SK-N-SH (cell line): ENCODE measurements around the gene BTBD16. TPM values are rescaled to one million over a fixed set of nuclear protein-coding genes. Genes with fewer than 3 reads are reported as not detected.

ENCODE experiments used
- CTCF ChIA-PET: fragments of 300-600, 350-600 bp; formaldehyde crosslinking; extraction: SDS; loops from one replicate; lab custom pipeline; 2021; lab: Yijun Ruan, JAX
- POLR2A ChIA-PET: fragments of 350-600 bp; sonication (Branson Sonifier 250); formaldehyde crosslinking; extraction: SDS; loops from one replicate; lab custom pipeline; 2020; ENCODE audit warnings: antibody characterized with exemption, inconsistent platforms; lab: Yijun Ruan, JAX
- DNase-seq: peaks from one replicate; pipeline ENCODE4 v3.0.0; 2012
- H2AFZ ChIP-seq: fragments of 200-600 bp; sonication (generic); 2 replicates; pipeline ENCODE4 v1.8.1; 2016; ENCODE audit warnings: antibody characterized with exemption, mild to moderate bottlenecking, low read depth
- H3F3A ChIP-seq: fragments of 200-600 bp; sonication (generic); replicated peaks from 2 replicates; pipeline ENCODE3; 2016; ENCODE audit warnings: antibody characterized with exemption, mild to moderate bottlenecking; ENCODE audit not compliant: insufficient read depth
- H3K27ac ChIP-seq, 2 experiments: fragments of 200-500 bp in 1 of 2; fragments of 200-600 bp in 1 of 2; sonication (Bioruptor generic) in 1 of 2; sonication (generic), shearing (Covaris generic) in 1 of 2; 2 replicates each; pipeline versions ENCODE4 v1.5.1 to v1.6.1; 2014 to 2016; ENCODE audit warnings: low read depth in 2 of 2, inconsistent platforms in 1 of 2, low read length in 1 of 2, mild to moderate bottlenecking in 1 of 2, mixed read lengths in 1 of 2
- H3K27me3 ChIP-seq: fragments of 200-600 bp; sonication (generic), shearing (Covaris generic); 2 replicates; pipeline ENCODE4 v1.6.1; 2016; ENCODE audit warnings: mixed run types; ENCODE audit not compliant: insufficient read depth
- H3K36me3 ChIP-seq, 2 experiments: fragments of 200-500 bp in 1 of 2; fragments of 200-600 bp in 1 of 2; sonication (Bioruptor generic) in 1 of 2; sonication (generic) in 1 of 2; replicated peaks in 1 of 2; 2 replicates each; pipeline versions ENCODE3 to v1.5.1; 2014 to 2016; ENCODE audit warnings: low read length in 1 of 2, mild to moderate bottlenecking in 1 of 2; ENCODE audit not compliant: insufficient read depth in 2 of 2, control insufficient read depth in 1 of 2
- H3K4me1 ChIP-seq, 2 experiments: fragments of 200-500 bp in 1 of 2; fragments of 200-600 bp in 1 of 2; sonication (Bioruptor generic) in 1 of 2; sonication (generic), shearing (Covaris generic) in 1 of 2; 2 replicates each; pipeline versions ENCODE4 v1.5.1 to v1.6.1; 2014 to 2016; ENCODE audit warnings: low read depth in 1 of 2, low read length in 1 of 2, mixed run types in 1 of 2; ENCODE audit not compliant: insufficient read depth in 2 of 2, control insufficient read depth in 1 of 2
- H3K4me2 ChIP-seq: fragments of 200-600 bp; sonication (generic), shearing (Covaris generic); 2 replicates; pipeline ENCODE4 v1.6.1; 2017; ENCODE audit warnings: mixed run types
- H3K4me3 ChIP-seq, 2 experiments: fragments of 200-500 bp in 1 of 2; fragments of 200-600 bp in 1 of 2; sonication (Bioruptor generic) in 1 of 2; sonication (generic), shearing (Covaris generic) in 1 of 2; 2 replicates each; pipeline versions ENCODE4 v1.5.1 to v1.8.1; 2014 to 2016; ENCODE audit warnings: low read depth in 2 of 2, inconsistent platforms in 1 of 2, low read length in 1 of 2, mild to moderate bottlenecking in 1 of 2, mixed read lengths in 1 of 2, moderate library complexity in 1 of 2
- H3K79me2 ChIP-seq: fragments of 200-600 bp; sonication (generic); 2 replicates; pipeline ENCODE4 v1.8.1; 2017; ENCODE audit warnings: mild to moderate bottlenecking; ENCODE audit not compliant: insufficient read depth
- H3K9ac ChIP-seq: fragments of 200-600 bp; sonication (generic); 2 replicates; pipeline ENCODE4 v1.6.1; 2017; ENCODE audit warnings: mixed run types
- H3K9me2 ChIP-seq: fragments of 200-600 bp; sonication (generic); 2 replicates; pipeline ENCODE4 v1.6.1; 2017; ENCODE audit warnings: mixed run types
- H3K9me3 ChIP-seq: fragments of 200-600 bp; sonication (generic); 2 replicates; pipeline ENCODE4 v1.6.1; 2017; ENCODE audit warnings: mixed run types, mild to moderate bottlenecking, moderate library complexity
- H4K20me1 ChIP-seq: fragments of 200-600 bp; sonication (generic); 2 replicates; pipeline ENCODE4 v1.6.1; 2017; ENCODE audit warnings: mild to moderate bottlenecking, mixed run types; ENCODE audit not compliant: insufficient read depth
- CHD2 ChIP-seq: fragments of 150-350 bp; IDR thresholded peaks from 2 replicates; pipeline ENCODE4 v1.6.1; 2018; ENCODE audit warnings: low read length; ENCODE audit not compliant: partially characterized antibody
- CTCF ChIP-seq: fragments of 200-600 bp; sonication (generic); IDR thresholded peaks from 2 replicates; pipeline ENCODE4 v1.6.1; 2017; ENCODE audit warnings: antibody characterized with exemption, mild to moderate bottlenecking, moderate library complexity
- ELF1 ChIP-seq: IDR thresholded peaks from 2 replicates; pipeline ENCODE4 v1.4.0; 2012
- EZH2phosphoT487 ChIP-seq: fragments of 200-600 bp; sonication (generic); IDR thresholded peaks from 2 replicates; pipeline ENCODE4 v1.6.1; 2017; ENCODE audit warnings: low read depth, mixed run types, mild to moderate bottlenecking, antibody characterized with exemption, moderate library complexity, borderline replicate concordance
- FOSL2 ChIP-seq: IDR thresholded peaks from 2 replicates; pipeline ENCODE4 v1.4.0; 2012; ENCODE audit warnings: low read depth, mild to moderate bottlenecking, moderate library complexity, borderline replicate concordance
- FOXJ3 ChIP-seq: sonication (generic); formaldehyde crosslinking; IDR thresholded peaks from 2 replicates; pipeline ENCODE4 v1.5.1; 2020; ENCODE audit warnings: mild to moderate bottlenecking, missing genetic modification reagents
- FOXM1 ChIP-seq: IDR thresholded peaks from 2 replicates; pipeline ENCODE4 v1.4.0; 2012; ENCODE audit warnings: low read depth, mild to moderate bottlenecking
- GABPA ChIP-seq: IDR thresholded peaks from 2 replicates; pipeline ENCODE4 v1.4.0; 2012; ENCODE audit warnings: low read depth, mild to moderate bottlenecking
- MAX ChIP-seq: IDR thresholded peaks from 2 replicates; pipeline ENCODE4 v1.4.0; 2012; ENCODE audit warnings: low read depth
- NFIC ChIP-seq: IDR thresholded peaks from 2 replicates; pipeline ENCODE4 v1.4.0; 2012; ENCODE audit warnings: borderline replicate concordance
- PBX3 ChIP-seq: IDR thresholded peaks from 2 replicates; pipeline ENCODE4; 2012
- POLR2AphosphoS5 ChIP-seq: IDR thresholded peaks from 2 replicates; pipeline ENCODE4 v1.6.1; 2012; ENCODE audit warnings: low read depth, low read length
- RFX5 ChIP-seq: IDR thresholded peaks from 2 replicates; pipeline ENCODE4 v1.6.1; 2012; ENCODE audit warnings: mild to moderate bottlenecking, improper control_type of control experiment, low read length
- SIN3A ChIP-seq: IDR thresholded peaks from 2 replicates; pipeline ENCODE4 v1.6.1; 2012; ENCODE audit warnings: low read depth, mild to moderate bottlenecking, low read length, moderate library complexity, borderline replicate concordance
- TAF1 ChIP-seq: IDR thresholded peaks from 2 replicates; pipeline ENCODE4 v1.6.1; 2012; ENCODE audit warnings: low read depth, mild to moderate bottlenecking, low read length, moderate library complexity, borderline replicate concordance
- TCF12 ChIP-seq: IDR thresholded peaks from 2 replicates; pipeline ENCODE4 v1.4.0; 2012
- USF1 ChIP-seq: IDR thresholded peaks from 2 replicates; pipeline ENCODE4 v1.4.0; 2012; ENCODE audit warnings: low read depth, borderline replicate concordance
- USF2 ChIP-seq: fragments of 150-350 bp; IDR thresholded peaks from 2 replicates; pipeline ENCODE4 v1.6.1; 2017; ENCODE audit warnings: antibody characterized with exemption, low read length, low read depth, borderline replicate concordance
- YY1 ChIP-seq: IDR thresholded peaks from 2 replicates; pipeline ENCODE4 v1.4.0; 2012; ENCODE audit warnings: low read depth, mild to moderate bottlenecking
- WGBS: methylation state at CpG from one replicate; pipeline ENCODE4 v1.1.6; 2017; ENCODE audit warnings: low lambda C conversion rate; 5-methylcytosine and 5-hydroxymethylcytosine counted together
- polyA plus RNA-seq, 3 experiments: library from polyadenylated mRNA; depleted of rRNA; stranded (reverse); fragments of >200 nt; gene quantifications; 2 replicates each; pipeline ENCODE4 v1.2.3, GENCODE V29; 2012
- TF ChIP-seq, protein P1 (sequence below): IDR thresholded peaks from 2 replicates; pipeline ENCODE4 v1.4.0; 2012; ENCODE audit warnings: low read depth, borderline replicate concordance

BTBD16 gene
- polyA plus RNA-seq, 1 of the 3 experiments (the other 2 are of a cell fraction) = not detected

GRCh38 chr10:122359621-122360020 is 88.5 kb downstream of the BTBD16 start:
- no peak overlapping the region for H3K4me3 ChIP-seq

DNA sequence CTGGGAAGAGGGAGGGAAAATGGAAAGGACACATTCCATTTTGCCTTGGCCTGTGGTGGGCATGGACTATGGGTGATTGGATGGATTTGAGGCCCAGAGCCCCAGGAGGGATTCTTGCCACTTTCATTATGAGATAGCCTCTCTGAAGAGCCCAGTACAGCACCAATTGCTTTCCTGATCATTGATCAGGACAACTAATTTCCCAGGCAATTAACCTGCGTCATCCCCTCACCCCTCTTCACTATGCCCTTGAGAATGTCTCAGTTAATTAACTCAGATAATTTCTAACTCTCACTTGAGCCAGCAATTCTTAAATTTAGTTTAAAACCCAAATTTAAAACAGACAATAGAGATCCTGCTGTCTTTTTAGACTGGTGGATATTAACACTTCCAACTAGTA is 90.0 kb downstream of the BTBD16 start:
- no peaks in the 10 kb centered on the region for H3K36me3 ChIP-seq
- ChIA-PET POLR2A (no interaction called here), CTCF (interaction anchor here (1.4 kb wide), 1 partner anchor 93 kb away, joined by 3 read pairs; no protein-coding TSS in a partner anchor)
- H3K4me2 ChIP-seq = no peak overlapping the region
- H2AFZ ChIP-seq = no peak overlapping the region
- no peak overlapping the region for H3K9ac ChIP-seq
- 91% methylated on average over 1 of the region's 1 CpG for WGBS
- no peaks in the 10 kb centered on the region for H3K9me3 ChIP-seq
- no peaks in the 10 kb centered on the region for H4K20me1 ChIP-seq
- H3K27ac ChIP-seq = no peak overlapping the region
- H3K27me3 ChIP-seq = no peaks in the 10 kb centered on the region
- no peaks in the 10 kb centered on the region for H3F3A ChIP-seq
- H3K79me2 ChIP-seq = no peaks in the 10 kb centered on the region
- H3K4me3 ChIP-seq = no peak overlapping the region
- no peaks in the 10 kb centered on the region for H3K4me1 ChIP-seq
- no peak for DNase-seq
- no peaks in the 10 kb centered on the region for H3K9me2 ChIP-seq
- no peak for TF ChIP-seq PBX3
- no peak for TF ChIP-seq TCF12
- TF ChIP-seq TAF1 = no peak
- TF ChIP-seq NFIC = no peak
- no peak for TF ChIP-seq FOXM1
- TF ChIP-seq CHD2 = no peak
- no peak for TF ChIP-seq FOSL2
- TF ChIP-seq MAX = no peak
- TF ChIP-seq POLR2AphosphoS5 = no peak
- no peak for TF ChIP-seq USF1
- no peak for TF ChIP-seq YY1

More at GRCh38 chr10:122359621-122360020, 88.5 kb downstream of the BTBD16 start:
- no peak overlapping the region for H3K27ac ChIP-seq
- no peaks in the 10 kb centered on the region for H3K36me3 ChIP-seq
- no peaks in the 10 kb centered on the region for H3F3A ChIP-seq
- H3K4me1 ChIP-seq = no peaks in the 10 kb centered on the region
- H3K27me3 ChIP-seq = no peaks in the 10 kb centered on the region
- no peak overlapping the region for H2AFZ ChIP-seq
- H3K9ac ChIP-seq = no peak overlapping the region
- DNase-seq = no peak
- WGBS = 55% methylated on average over 2 of the region's 2 CpGs
- H4K20me1 ChIP-seq = no peaks in the 10 kb centered on the region
- POLR2A ChIA-PET = no interaction called here
- H3K9me3 ChIP-seq = no peaks in the 10 kb centered on the region
- no peaks in the 10 kb centered on the region for H3K9me2 ChIP-seq
- no peaks in the 10 kb centered on the region for H3K79me2 ChIP-seq
- no peak overlapping the region for H3K4me2 ChIP-seq
- CTCF ChIA-PET = interaction anchor here (0.9 to 1.8 kb wide), 4 partner anchors 17 to 92 kb away, joined by 3 to 5 read pairs (median 3); no protein-coding TSS in a partner anchor
- TF ChIP-seq CTCF (no peak), RFX5 (no peak), SIN3A (no peak), FOXJ3 (CRISPR knock-in tag) (no peak), USF2 (no peak), GABPA (no peak), ELF1 (no peak), EZH2phosphoT487 (no peak)
- TF ChIP-seq, protein P1, sequence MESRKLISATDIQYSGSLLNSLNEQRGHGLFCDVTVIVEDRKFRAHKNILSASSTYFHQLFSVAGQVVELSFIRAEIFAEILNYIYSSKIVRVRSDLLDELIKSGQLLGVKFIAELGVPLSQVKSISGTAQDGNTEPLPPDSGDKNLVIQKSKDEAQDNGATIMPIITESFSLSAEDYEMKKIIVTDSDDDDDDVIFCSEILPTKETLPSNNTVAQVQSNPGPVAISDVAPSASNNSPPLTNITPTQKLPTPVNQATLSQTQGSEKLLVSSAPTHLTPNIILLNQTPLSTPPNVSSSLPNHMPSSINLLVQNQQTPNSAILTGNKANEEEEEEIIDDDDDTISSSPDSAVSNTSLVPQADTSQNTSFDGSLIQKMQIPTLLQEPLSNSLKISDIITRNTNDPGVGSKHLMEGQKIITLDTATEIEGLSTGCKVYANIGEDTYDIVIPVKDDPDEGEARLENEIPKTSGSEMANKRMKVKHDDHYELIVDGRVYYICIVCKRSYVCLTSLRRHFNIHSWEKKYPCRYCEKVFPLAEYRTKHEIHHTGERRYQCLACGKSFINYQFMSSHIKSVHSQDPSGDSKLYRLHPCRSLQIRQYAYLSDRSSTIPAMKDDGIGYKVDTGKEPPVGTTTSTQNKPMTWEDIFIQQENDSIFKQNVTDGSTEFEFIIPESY = no peak
